Stimulated activated CD4-positive, alpha-beta T cell treated with anti-CD3 and anti-CD28 coated beads, Interleukin-1b, Interleukin-23, amount 100 ng/mL, for 24 hours (primary cell): Measurements from ENCODE around the gene ERCC1.
A peak's percentile ranks its signal among the peaks of the same experiment; 100 is the strongest.

Source experiments
- DNase-seq, 4 experiments: peaks; one replicate each; pipeline ENCODE4 v3.0.0-alpha.2; 2020; ENCODE audit warnings: low read depth in 4 of 4, low spot score in 1 of 4

The ERCC1 gene

GRCh38 chr19:45423589-45424190 lies at the start of gene ERCC1:
ERCC1 (minus strand) TSS chr19:45423917; CDS start chr19:45423374, 543 bp downstream.
- DNase-seq, result peak in 3 of 4 experiments; percentile 35 to 90 (median 52)

- no peak for DNase-seq
Measured at GRCh38 chr19:45473367-45473681, 49.6 kb upstream of the ERCC1 start.

GRCh38 chr19:45472563-45473366 lies 49.0 kb upstream of the ERCC1 start:
- DNase-seq, result no peak

GRCh38 chr19:45471931-45472562 lies 48.3 kb upstream of the ERCC1 start:
- no peak for DNase-seq

- no peak for DNase-seq
Measured at GRCh38 chr19:45471111-45471930, 47.6 kb upstream of the ERCC1 start.

- DNase-seq, result no peak
Measured at GRCh38 chr19:45470762-45471081, 47.0 kb upstream of the ERCC1 start.

- no peak for DNase-seq
Measured at GRCh38 chr19:45469945-45470761, 46.4 kb upstream of the ERCC1 start.

- peak; percentile 77 to 91 (median 83) for DNase-seq
Measured at GRCh38 chr19:45469132-45469944, 45.6 kb upstream of the ERCC1 start.

- peak in 1 of 4 experiments; percentile 57 for DNase-seq
Measured at GRCh38 chr19:45468803-45469131, 45.0 kb upstream of the ERCC1 start.

- DNase-seq, result peak in 1 of 4 experiments; percentile 13
Measured at GRCh38 chr19:45468159-45468651, 44.5 kb upstream of the ERCC1 start.

GRCh38 chr19:45467456-45468158 lies 43.9 kb upstream of the ERCC1 start, which contains the start of gene FOSB:
FOSB (plus strand) TSS chr19:45467996; CDS start chr19:45468587, 591 bp downstream.
- peak; percentile 84 to 93 (median 86) for DNase-seq

GRCh38 chr19:45467115-45467455 lies 43.4 kb upstream of the ERCC1 start:
- no peak for DNase-seq

GRCh38 chr19:45464852-45465441 lies 41.2 kb upstream of the ERCC1 start:
- DNase-seq, result no peak

- no peak for DNase-seq
Measured at GRCh38 chr19:45464274-45464673, 40.6 kb upstream of the ERCC1 start.

- no peak for DNase-seq
Measured at GRCh38 chr19:45463241-45463640, 39.5 kb upstream of the ERCC1 start.

- DNase-seq, result no peak
Measured at GRCh38 chr19:45462174-45462573, 38.5 kb upstream of the ERCC1 start.

- DNase-seq, result no peak
Measured at GRCh38 chr19:45460807-45461347, 37.2 kb upstream of the ERCC1 start.

- DNase-seq, result no peak
Measured at GRCh38 chr19:45457776-45458175, 34.1 kb upstream of the ERCC1 start.

- no peak for DNase-seq
Measured at GRCh38 chr19:45456500-45456815, 32.7 kb upstream of the ERCC1 start.
